ENCODE results near the gene SPEG. TPM values are rescaled to one million over a fixed set of nuclear protein-coding genes. Genes with fewer than 3 reads are reported as not detected.
A peak's percentile ranks its signal among the peaks of the same experiment; 100 is the strongest.

SPEG gene
- total RNA-seq, 2 donors from 2014 or later = 23.1 to 29.8 TPM

GRCh38 chr2:219453671-219454590 is 19.3 kb downstream of the SPEG start:
- peaks cover 8% of the 10 kb centered on the region for H3K4me1 Mint-ChIP-seq
- no peaks in the 10 kb centered on the region for H3K36me3 Mint-ChIP-seq (ENCODE audit: low read depth)
- WGBS, 2 experiments (ENCODE audit: insufficient coverage in 1 of 2, insufficient read length in 1 of 2) = 91 to 94% methylated on average over 4 to 9 of the region's 10 CpGs
- H3K27ac Mint-ChIP-seq = no peak overlapping the region
- no peaks in the 10 kb centered on the region for H3K9me3 Mint-ChIP-seq
- no peak overlapping the region for H3K4me3 Mint-ChIP-seq
- Histone ChIP-seq H3K4me3 (ENCODE audit: low read length) (no peak overlapping the region), H3K9ac (ENCODE audit: extremely low read depth, low read length, poor library complexity, severe bottlenecking) (no peak overlapping the region), H3K27me3 (ENCODE audit: control insufficient read depth, insufficient read depth, low read length, poor library complexity, severe bottlenecking) (no peaks in the 10 kb centered on the region), H3K36me3 (ENCODE audit: control insufficient read depth, insufficient read depth, low read length) (no peaks in the 10 kb centered on the region), H3K27ac (ENCODE audit: low read depth, low read length) (no peak overlapping the region), H3K4me1 (ENCODE audit: control insufficient read depth, insufficient read depth, low read length) (peaks cover 3% of the 10 kb centered on the region), H3K9me3 (ENCODE audit: control insufficient read depth, low read length) (no peaks in the 10 kb centered on the region)
- peaks cover 67% of the 10 kb centered on the region for H3K27me3 Mint-ChIP-seq (ENCODE audit: insufficient read depth)
- DNase-seq = peak; percentile 59
- TF ChIP-seq CTCF (conservative IDR thresholded peaks at IDR 0.05) = no peak

- Histone ChIP-seq H3K9me3 (ENCODE audit: control insufficient read depth, low read length) (no peaks in the 10 kb centered on the region), H3K36me3 (ENCODE audit: control insufficient read depth, insufficient read depth, low read length) (no peaks in the 10 kb centered on the region), H3K4me1 (ENCODE audit: control insufficient read depth, insufficient read depth, low read length) (peaks cover 12% of the 10 kb centered on the region), H3K4me3 (ENCODE audit: low read length) (no peak overlapping the region), H3K27ac (ENCODE audit: low read depth, low read length) (no peak overlapping the region), H3K27me3 (ENCODE audit: control insufficient read depth, insufficient read depth, low read length, poor library complexity, severe bottlenecking) (no peaks in the 10 kb centered on the region), H3K9ac (ENCODE audit: extremely low read depth, low read length, poor library complexity, severe bottlenecking) (no peak overlapping the region)
- H3K27me3 Mint-ChIP-seq (ENCODE audit: insufficient read depth) = peaks cover 50% of the 10 kb centered on the region
- H3K27ac Mint-ChIP-seq = no peak overlapping the region
- no peak overlapping the region for H3K4me3 Mint-ChIP-seq
- peaks cover 15% of the 10 kb centered on the region for H3K4me1 Mint-ChIP-seq
- DNase-seq = no peak
- no peak for TF ChIP-seq CTCF (conservative IDR thresholded peaks at IDR 0.05)
- H3K9me3 Mint-ChIP-seq = no peaks in the 10 kb centered on the region
- WGBS, 2 experiments (ENCODE audit: insufficient coverage in 1 of 2, insufficient read length in 1 of 2) = 93 to 94% methylated on average over 3 to 6 of the region's 6 CpGs
- no peaks in the 10 kb centered on the region for H3K36me3 Mint-ChIP-seq (ENCODE audit: low read depth)
Measured at GRCh38 chr2:219455581-219455980, 20.9 kb downstream of the SPEG start.

GRCh38 chr2:219457784-219458369 is 23.2 kb downstream of the SPEG start:
- no peak overlapping the region for H3K9ac ChIP-seq (ENCODE audit: extremely low read depth, low read length, poor library complexity, severe bottlenecking)
- H3K27ac ChIP-seq (ENCODE audit: low read depth, low read length) = no peak overlapping the region
- peaks cover 12% of the 10 kb centered on the region for H3K4me1 ChIP-seq (ENCODE audit: control insufficient read depth, insufficient read depth, low read length)
- DNase-seq = peak; percentile 79
- no peaks in the 10 kb centered on the region for H3K9me3 ChIP-seq (ENCODE audit: control insufficient read depth, low read length)
- no peak overlapping the region for H3K4me3 ChIP-seq (ENCODE audit: low read length)
- peaks cover 20% of the 10 kb centered on the region for H3K4me1 Mint-ChIP-seq
- H3K36me3 ChIP-seq (ENCODE audit: control insufficient read depth, insufficient read depth, low read length) = no peaks in the 10 kb centered on the region
- peaks cover 29% of the 10 kb centered on the region for H3K27me3 Mint-ChIP-seq (ENCODE audit: insufficient read depth)
- no peak overlapping the region for H3K27ac Mint-ChIP-seq
- no peaks in the 10 kb centered on the region for H3K9me3 Mint-ChIP-seq
- H3K27me3 ChIP-seq (ENCODE audit: control insufficient read depth, insufficient read depth, low read length, poor library complexity, severe bottlenecking) = no peaks in the 10 kb centered on the region
- peak; percentile 65 for TF ChIP-seq CTCF (conservative IDR thresholded peaks at IDR 0.05)
- 68 to 78% methylated on average over 4 to 5 of the region's 5 CpGs for WGBS, 2 experiments (ENCODE audit: insufficient coverage in 1 of 2, insufficient read length in 1 of 2)
- H3K4me3 Mint-ChIP-seq = no peak overlapping the region
- peaks cover 2% of the 10 kb centered on the region for H3K36me3 Mint-ChIP-seq (ENCODE audit: low read depth)
